Left lung (tissue), 10 donors: ENCODE data around the gene HAPLN3. TPM values are rescaled to one million over a fixed set of nuclear protein-coding genes. Genes with fewer than 3 reads are reported as not detected.

Experiments
- ATAC-seq: fragments of 200-7000 bp; cut with Tn5 transposase; one replicate; pipeline ENCODE4 v1.9.1; 2020; ENCODE audit warnings: moderate library complexity
- DNase-seq, 4 donors: peaks; one replicate each; pipeline ENCODE4 v3.0.0-alpha.2; 2013 to 2020
- H3K27ac ChIP-seq, 2 donors: fragments of 200-600 bp; sonication (generic) in 1 of 2; one replicate each; pipeline versions ENCODE4 v1.5.0 to v1.8.0; 2020 to 2021
- H3K27me3 ChIP-seq, 2 donors: fragments of 200-600 bp; sonication (generic) in 1 of 2; one replicate each; pipeline versions ENCODE4 v1.5.0 to v1.8.0; 2020 to 2021
- H3K36me3 ChIP-seq, 2 donors: fragments of 200-600 bp; sonication (generic) in 1 of 2; one replicate each; pipeline versions ENCODE4 v1.5.0 to v1.8.0; 2020 to 2021
- H3K4me1 ChIP-seq, 2 donors: fragments of 200-600 bp; one replicate each; pipeline ENCODE4 v1.8.0; 2021
- H3K4me3 ChIP-seq, 2 donors: fragments of 200-600 bp; sonication (generic) in 1 of 2; one replicate each; pipeline versions ENCODE4 v1.5.0 to v1.8.0; 2020 to 2021; ENCODE audit warnings: mild to moderate bottlenecking in 1 of 2
- H3K9me3 ChIP-seq, 2 donors: fragments of 200-600 bp; sonication (generic) in 1 of 2; one replicate each; pipeline versions ENCODE4 v1.5.0 to v1.8.0; 2020 to 2021
- intact Hi-C, 2 donors: fragments of 100-400 bp; cut with DNase I; formaldehyde crosslinking; loops; one replicate each; pipeline versions ENCODE4 v1.11.2 to v1.14.2; 2022
- polyA plus RNA-seq, 6 donors: library from polyadenylated mRNA; unstranded; fragments of 120-200 nt; gene quantifications; one replicate each; pipeline ENCODE4 v1.2.1, GENCODE V29; 2013; ENCODE audit not compliant: insufficient read length in 6 of 6
- total RNA-seq, 2 donors: library from RNA; stranded (reverse); fragmentation: NEBNext Ultra II Directional; extraction: Animal tissue kit (Norgen Biotek cat#: 25700); gene quantifications; one replicate each; pipeline ENCODE4 v1.2.1, GENCODE V29; 2021
- TF ChIP-seq, protein P1 (sequence below), 2 donors: fragments of 200-600 bp; sonication (generic) in 1 of 2; IDR thresholded peaks; one replicate each; pipeline versions ENCODE4 v1.5.0 to v1.8.0; 2021; ENCODE audit warnings: antibody characterized with exemption in 2 of 2
- donor health status: DM: no; HTN: yes; CAD: no.
- donor health status: DM: no; HTN: no; CAD: no.

Gene HAPLN3
- total and polyA plus RNA-seq, 8 donors = 2.4 to 10.6 (median 4.4) TPM

DNA sequence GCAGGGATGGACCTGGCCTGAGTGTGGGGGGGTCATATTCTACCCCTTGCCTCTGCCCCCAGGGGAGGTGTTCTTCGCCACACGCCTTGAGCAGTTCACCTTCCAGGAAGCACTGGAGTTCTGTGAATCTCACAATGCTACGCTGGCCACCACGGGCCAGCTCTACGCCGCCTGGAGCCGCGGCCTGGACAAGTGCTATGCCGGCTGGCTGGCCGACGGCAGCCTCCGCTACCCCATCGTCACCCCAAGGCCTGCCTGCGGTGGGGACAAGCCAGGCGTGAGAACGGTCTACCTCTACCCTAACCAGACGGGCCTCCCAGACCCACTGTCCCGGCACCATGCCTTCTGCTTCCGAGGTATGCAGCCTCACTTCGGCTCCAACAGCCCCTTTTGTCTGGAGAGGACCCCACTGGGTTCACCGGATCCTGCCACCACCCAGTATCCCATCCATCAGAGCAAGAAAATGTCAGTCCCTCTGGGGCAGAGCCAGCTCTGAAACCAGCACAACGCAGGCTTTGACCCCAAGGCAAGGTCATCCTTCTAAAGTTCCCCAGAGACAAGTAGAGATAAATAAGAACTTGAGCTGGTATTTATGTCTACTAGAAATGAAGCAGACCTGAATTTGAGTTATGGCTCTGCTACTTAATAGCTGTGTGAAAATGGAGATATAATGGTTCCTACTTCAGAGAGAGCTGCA is 45.8 kb downstream of the HAPLN3 start:
- DNase-seq = no peak
- TF ChIP-seq, protein P1, sequence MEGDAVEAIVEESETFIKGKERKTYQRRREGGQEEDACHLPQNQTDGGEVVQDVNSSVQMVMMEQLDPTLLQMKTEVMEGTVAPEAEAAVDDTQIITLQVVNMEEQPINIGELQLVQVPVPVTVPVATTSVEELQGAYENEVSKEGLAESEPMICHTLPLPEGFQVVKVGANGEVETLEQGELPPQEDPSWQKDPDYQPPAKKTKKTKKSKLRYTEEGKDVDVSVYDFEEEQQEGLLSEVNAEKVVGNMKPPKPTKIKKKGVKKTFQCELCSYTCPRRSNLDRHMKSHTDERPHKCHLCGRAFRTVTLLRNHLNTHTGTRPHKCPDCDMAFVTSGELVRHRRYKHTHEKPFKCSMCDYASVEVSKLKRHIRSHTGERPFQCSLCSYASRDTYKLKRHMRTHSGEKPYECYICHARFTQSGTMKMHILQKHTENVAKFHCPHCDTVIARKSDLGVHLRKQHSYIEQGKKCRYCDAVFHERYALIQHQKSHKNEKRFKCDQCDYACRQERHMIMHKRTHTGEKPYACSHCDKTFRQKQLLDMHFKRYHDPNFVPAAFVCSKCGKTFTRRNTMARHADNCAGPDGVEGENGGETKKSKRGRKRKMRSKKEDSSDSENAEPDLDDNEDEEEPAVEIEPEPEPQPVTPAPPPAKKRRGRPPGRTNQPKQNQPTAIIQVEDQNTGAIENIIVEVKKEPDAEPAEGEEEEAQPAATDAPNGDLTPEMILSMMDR (IDR thresholded peaks at IDR 0.05) = no peak

DNA sequence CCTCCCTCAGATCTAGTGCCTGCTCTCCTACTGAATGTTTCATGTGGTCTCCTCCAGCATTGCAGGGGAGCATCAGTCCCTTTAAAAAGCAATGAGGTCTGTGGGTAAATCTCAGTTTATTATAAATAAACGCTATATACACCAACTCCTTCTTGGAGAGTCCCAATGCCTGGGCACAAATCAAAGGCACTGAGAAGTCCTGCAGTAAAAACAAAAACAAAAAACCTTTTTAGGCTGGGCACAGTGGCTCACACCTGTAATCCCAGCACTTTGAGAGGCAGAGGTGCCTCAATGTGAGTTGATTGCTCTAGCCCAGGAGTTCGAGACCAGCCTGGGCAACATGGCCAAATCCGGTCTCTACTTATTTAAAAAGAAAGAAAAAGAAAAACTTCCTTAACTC is 47.1 kb downstream of the HAPLN3 start:
- H3K27ac ChIP-seq = no peak overlapping the region
- no peaks in the 10 kb centered on the region for H3K4me1 ChIP-seq
- H3K9me3 ChIP-seq = no peaks in the 10 kb centered on the region
- ATAC-seq (no peak), DNase-seq (no peak)
- H3K36me3 ChIP-seq = no peaks in the 10 kb centered on the region
- intact Hi-C loops = no loop called here
- H3K27me3 ChIP-seq = peaks cover 0 to 23% of the 10 kb centered on the region in 2 donors
- TF ChIP-seq, protein P1 (IDR thresholded peaks at IDR 0.05) = no peak
- no peak overlapping the region for H3K4me3 ChIP-seq

More for the DNA sequence above, 45.8 kb downstream of the HAPLN3 start:
- intact Hi-C loops = no loop called here
- H3K27ac ChIP-seq = no peak overlapping the region
- no peak for ATAC-seq
- H3K4me3 ChIP-seq = no peak overlapping the region
- H3K36me3 ChIP-seq = no peaks in the 10 kb centered on the region
- no peaks in the 10 kb centered on the region for H3K4me1 ChIP-seq
- H3K27me3 ChIP-seq = peaks cover 0 to 20% of the 10 kb centered on the region in 2 donors
- peaks cover 0 to 4% of the 10 kb centered on the region in 2 donors for H3K9me3 ChIP-seq

DNA sequence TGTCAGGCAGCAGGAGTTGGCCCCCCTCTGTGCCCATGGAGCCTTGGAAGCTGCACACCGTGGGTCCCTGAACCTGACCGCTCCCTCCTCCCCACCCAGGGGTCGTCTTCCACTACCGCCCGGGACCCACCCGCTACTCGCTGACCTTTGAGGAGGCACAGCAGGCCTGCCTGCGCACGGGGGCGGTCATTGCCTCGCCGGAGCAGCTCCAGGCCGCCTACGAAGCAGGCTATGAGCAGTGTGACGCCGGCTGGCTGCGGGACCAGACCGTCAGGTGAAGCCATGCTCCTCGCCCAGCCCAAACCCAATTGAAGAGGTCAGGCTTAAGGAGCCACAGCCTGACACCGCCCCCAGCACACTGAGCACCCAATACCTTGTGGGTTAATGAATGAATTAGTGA is 48.2 kb downstream of the HAPLN3 start:
- H3K4me3 ChIP-seq = no peak overlapping the region
- intact Hi-C loops = no loop called here
- ATAC-seq = no peak
- no peak overlapping the region for H3K27ac ChIP-seq
- TF ChIP-seq, protein P1 (IDR thresholded peaks at IDR 0.05) = no peak
- peaks cover 0 to 18% of the 10 kb centered on the region in 2 donors for H3K27me3 ChIP-seq
- no peaks in the 10 kb centered on the region for H3K36me3 ChIP-seq
- H3K9me3 ChIP-seq = no peaks in the 10 kb centered on the region
- DNase-seq = peak in 1 of 4 donors; percentile 72
- no peaks in the 10 kb centered on the region for H3K4me1 ChIP-seq

DNA sequence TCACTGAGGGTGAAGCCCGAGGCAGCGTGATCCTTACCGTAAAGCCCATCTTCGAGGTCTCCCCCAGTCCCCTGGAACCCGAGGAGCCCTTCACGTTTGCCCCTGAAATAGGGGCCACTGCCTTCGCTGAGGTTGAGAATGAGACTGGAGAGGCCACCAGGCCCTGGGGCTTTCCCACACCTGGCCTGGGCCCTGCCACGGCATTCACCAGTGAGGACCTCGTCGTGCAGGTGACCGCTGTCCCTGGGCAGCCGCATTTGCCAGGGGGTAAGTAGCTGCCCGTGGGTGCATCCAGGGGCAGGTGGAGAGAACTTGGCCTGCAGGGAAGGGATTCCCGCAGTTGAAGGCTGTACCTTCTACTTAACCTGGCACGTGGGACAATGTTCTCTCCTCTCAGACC is 49.7 kb downstream of the HAPLN3 start:
- Histone ChIP-seq H3K4me1 (no peaks in the 10 kb centered on the region), H3K27me3 (peaks cover 0 to 9% of the 10 kb centered on the region in 2 donors), H3K9me3 (no peaks in the 10 kb centered on the region), H3K27ac (no peak overlapping the region), H3K36me3 (no peaks in the 10 kb centered on the region), H3K4me3 (no peak overlapping the region)
- intact Hi-C loops = no loop called here
- DNase-seq (no peak), ATAC-seq (no peak)
- TF ChIP-seq, protein P1 (IDR thresholded peaks at IDR 0.05) = no peak

DNA sequence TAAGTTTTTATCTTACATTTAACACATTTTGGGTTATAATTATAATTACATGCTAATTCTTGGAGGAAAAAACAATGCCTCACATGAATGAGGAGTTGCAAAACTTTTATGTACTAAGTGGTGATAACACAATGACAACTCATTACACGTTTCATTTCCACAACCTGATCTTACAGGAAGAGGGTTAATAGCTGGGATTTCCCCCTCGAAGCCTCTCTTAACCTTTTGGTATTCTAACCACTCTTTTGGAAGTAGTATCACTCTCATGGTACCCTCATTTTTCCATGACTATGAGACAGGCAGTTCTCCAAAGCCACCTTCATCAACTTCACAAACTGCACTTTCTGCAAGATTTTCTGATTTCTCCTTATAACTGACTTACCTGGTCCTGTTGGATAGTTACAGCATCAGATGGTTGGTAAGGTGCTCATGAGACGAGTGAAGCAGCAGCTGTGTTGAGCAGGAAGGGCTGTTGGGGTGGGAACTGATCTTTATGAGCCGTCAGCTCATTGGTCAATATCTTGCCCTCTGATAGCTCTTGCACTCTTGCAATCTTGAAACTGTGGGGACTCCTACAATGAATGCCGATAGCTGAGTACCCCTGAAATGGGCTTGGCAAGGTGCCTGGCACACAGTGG is 50.5 kb downstream of the HAPLN3 start:
- peaks cover 0 to 5% of the 10 kb centered on the region in 2 donors for H3K27me3 ChIP-seq
- no peak overlapping the region for H3K27ac ChIP-seq
- no peaks in the 10 kb centered on the region for H3K36me3 ChIP-seq
- H3K9me3 ChIP-seq = no peaks in the 10 kb centered on the region
- no peaks in the 10 kb centered on the region for H3K4me1 ChIP-seq
- DNase-seq = no peak
- TF ChIP-seq, protein P1 (IDR thresholded peaks at IDR 0.05) = no peak
- intact Hi-C loops = no loop called here
- no peak for ATAC-seq
- no peak overlapping the region for H3K4me3 ChIP-seq
